Keratinocyte (primary cell): ENCODE results near the gene GUCY2C.

Experiments
- CTCF ChIP-seq, 3 experiments: IDR thresholded peaks in 1 of 3; conservative IDR thresholded peaks in 1 of 3; optimal IDR thresholded peaks in 1 of 3; 2 replicates in 2 of 3; 3 replicates in 1 of 3; pipeline versions ENCODE3 to v1.5.1; 2011; ENCODE audit warnings: low read length in 3 of 3, mild to moderate bottlenecking in 3 of 3, moderate library complexity in 2 of 3, control low read depth in 1 of 3, inconsistent platforms in 1 of 3; ENCODE audit not compliant: insufficient read depth in 2 of 3; ENCODE audit errors: extremely low read depth in 1 of 3
- EZH2 ChIP-seq: IDR thresholded peaks from one replicate; pipeline ENCODE4 v1.6.1; 2012; ENCODE audit warnings: inconsistent platforms, mild to moderate bottlenecking, low read length, moderate library complexity

- TF ChIP-seq CTCF (optimal IDR thresholded peaks at IDR 0.05 in 1 of 3, IDR thresholded peaks at IDR 0.05 in 1 of 3, conservative IDR thresholded peaks at IDR 0.05 in 1 of 3; ENCODE audit: extremely low read depth in 1 of 3, insufficient read depth in 2 of 3, low read length in 3 of 3) (no peak), EZH2 (no peak)
Measured at GRCh38 chr12:14577344-14577743, 119.1 kb downstream of the GUCY2C start.
